NCI-H2196 treated with DMSO at 0.1 percent for 48 hours (cell line): ENCODE measurements around the gene FAM72B.
"Not testable (repeated sequence)": the region's sequence is repeated elsewhere in the genome, so short reads cannot be mapped to it uniquely, and the experiment has no call there.

ENCODE experiments used
- DNase-seq: peaks from one replicate; lab custom pipeline; 2025; ENCODE audit not compliant: unreplicated experiment; lab: John Stamatoyannopoulos, UW

FAM72B gene

DNA sequence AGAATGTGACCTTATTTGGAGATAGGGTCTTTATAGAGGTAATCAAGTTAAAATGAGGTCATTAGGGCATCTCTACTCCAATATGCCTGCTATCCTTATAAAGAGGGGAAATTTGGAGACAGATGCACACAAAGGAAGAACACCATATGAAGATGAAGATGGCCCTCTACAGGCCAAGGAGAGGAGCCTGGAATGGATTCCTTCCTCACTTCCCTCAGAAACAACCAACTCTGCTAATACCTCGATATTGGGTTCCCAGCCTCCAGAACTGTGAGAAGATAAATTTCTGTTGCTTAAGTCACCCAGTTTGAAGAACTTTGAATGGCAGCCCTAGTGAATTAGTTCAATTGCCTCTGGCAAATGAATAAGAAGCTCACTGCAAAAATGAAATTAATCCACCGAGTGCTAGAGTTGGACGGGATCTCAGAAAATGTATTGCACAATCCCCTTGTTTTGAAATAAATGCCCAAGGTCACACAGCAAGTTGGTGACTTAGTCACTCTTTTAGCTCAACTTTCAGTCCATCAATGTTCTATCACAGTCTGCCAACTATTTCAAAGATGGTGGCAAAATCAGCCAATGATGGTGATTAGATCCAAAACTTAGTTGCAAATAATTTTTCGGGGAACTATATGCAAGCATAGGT is 27.1 kb downstream of the FAM72B start:
- DNase-seq = not testable (repeated sequence)

DNA sequence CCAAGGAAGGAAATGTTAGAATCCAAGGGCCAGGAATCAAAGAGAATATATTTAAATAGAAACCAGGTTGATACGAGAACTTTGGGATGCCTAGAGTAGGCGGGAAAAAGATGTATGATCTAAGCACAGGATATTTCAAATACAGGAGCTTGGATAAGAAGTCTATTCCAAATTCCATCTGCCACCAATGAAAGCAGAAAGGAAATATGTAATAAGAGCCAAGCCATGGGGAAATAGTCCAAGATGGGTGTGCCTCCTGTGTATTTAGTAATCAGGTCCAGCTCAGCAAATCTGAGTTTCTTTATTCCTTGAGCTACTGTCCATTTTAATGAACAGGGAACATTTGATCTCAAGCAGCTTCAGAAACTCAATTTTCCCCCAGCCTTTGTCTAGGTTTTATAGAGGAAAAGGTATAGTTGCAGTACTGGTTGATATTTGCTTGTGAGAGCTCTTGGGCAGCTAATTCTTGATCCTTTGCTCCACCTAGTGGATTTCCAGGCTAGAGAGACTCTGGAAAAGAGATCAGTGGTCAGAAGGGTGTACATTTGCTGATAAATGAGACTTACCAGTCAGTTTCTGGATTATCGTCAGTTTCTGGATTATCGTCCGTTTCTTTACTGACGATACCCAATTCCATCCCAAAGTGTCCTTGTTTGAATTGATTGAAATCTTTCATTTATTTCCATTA is 28.3 kb downstream of the FAM72B start:
- DNase-seq = not testable (repeated sequence)

DNA sequence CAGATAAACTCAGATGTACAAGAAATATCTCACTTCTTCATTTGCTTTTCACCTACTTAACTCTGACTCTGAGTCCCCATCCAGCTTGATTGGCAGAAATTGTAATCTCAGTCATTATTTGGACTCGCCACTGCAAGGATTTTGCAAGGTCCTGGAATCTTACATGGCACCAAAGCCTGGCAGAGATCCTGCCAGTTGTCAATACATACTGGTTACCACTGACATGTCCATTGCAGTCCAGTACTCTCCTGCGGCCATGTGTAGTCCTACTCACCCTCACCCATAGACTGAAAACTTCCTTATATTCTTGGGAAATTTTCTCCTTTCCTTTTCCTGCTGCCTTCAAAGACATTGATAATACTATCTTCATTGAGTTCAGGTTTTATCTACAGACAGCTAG is 29.3 kb downstream of the FAM72B start:
- not testable (repeated sequence) for DNase-seq

DNA sequence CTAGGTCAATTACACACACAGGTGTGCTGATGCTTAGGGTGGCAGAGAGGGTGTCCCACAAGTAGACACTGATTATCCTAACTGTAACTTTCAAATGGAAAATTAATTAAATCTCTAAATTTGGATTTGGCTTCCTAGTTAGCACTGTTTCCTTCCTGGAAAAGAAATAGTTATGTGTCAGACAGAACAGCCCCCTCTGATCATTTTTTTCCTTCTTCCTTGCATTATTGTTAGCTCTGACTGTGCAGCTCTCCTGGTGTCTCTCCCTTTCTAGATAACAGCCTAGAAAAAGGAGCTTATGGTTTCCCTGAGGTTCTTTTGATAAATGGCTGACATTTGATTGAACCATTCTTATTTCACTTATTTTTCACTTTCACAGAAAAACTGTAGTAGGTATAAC is 31.4 kb downstream of the FAM72B start:
- not testable (repeated sequence) for DNase-seq

DNA sequence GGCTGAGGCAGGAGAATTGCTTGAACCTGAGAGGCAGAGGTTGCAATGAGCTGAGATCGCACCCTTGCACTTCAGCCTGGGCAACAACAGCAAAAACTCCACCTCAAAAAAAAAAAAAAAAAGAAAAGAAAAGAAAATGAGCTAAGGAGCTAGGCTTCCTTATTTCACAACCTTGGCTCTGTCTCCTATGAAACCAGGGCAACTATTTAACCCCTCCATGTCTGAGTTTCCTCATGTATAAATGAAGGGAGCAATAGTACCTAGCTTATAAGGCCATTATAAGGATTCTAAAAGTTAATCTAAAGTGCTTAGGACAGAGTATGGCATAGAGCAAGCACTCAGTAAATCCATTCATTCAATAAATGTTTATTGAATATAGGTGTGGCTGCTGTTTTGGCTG is 32.8 kb downstream of the FAM72B start:
- DNase-seq = not testable (repeated sequence)

DNA sequence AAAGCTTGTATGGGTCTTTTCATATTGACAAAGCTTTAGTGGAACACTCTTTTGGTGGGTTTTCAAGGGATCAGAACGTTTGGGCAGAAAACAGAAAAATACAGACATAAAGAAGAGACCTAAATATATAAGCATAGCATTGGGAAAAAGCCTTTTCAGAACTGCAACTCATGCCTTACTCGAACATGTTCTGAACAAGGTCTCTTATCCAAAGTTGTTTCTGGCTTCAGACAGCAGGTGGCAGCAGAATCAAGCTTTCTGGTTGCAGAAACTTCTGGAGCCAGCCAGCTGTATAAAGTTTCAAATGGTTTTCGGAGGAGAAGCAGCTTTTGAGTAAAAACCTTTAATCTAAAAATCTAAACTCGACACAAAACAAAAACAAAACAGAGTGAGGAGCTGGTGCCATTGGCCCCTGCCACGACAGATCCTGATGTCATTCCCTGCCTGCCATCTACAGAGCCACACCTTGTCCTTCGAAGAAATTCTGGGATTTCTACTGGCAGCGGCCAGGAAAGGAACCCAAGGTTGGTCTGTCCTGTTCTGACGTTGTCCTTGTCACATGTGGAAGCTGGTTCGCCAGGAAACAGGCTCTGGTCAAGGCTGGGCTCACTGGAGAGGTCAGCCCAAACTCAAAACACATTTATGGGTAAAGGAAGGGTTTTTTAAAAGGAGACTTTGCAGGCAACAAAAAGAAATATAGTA is 35.5 kb downstream of the FAM72B start:
- not testable (repeated sequence) for DNase-seq

DNA sequence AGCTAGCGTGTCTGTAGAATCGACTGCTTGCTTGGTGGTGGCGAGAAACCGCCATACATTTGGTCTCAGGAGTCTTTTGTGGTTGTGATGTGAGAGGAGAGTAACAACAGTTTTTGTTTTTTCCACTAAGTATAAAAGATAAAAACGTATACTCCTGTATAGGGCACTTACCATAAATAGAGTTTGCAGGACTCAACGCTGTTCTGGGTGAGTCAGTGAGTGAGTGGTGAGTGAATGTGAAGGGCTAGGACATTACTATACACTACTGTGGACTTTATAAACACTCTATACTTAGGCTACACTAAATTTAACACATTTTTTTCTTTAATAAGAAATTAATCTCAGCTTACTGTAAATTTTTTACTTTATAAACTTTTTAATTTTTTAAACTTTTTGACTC is 43.7 kb downstream of the FAM72B start:
- DNase-seq = not testable (repeated sequence)

DNA sequence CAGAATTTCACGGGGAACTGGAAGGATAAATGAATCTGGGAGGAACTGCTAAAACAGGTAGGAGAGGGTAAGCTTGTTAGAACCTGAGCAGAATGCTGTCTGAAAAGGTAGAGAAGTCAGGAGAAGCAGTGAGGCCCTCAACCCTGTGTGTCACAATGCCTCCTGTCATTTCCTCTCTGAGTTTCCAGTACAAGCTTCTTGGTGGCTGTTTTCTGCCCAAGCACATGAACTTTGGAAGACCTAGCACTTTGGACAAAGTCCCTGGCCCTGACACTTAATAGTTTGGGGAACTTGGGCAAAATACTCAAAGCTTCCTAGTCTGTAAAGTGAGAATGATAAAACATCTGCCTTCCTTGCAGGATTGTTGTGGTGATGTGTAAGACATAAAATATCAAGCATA is 52.6 kb downstream of the FAM72B start:
- not testable (repeated sequence) for DNase-seq

DNA sequence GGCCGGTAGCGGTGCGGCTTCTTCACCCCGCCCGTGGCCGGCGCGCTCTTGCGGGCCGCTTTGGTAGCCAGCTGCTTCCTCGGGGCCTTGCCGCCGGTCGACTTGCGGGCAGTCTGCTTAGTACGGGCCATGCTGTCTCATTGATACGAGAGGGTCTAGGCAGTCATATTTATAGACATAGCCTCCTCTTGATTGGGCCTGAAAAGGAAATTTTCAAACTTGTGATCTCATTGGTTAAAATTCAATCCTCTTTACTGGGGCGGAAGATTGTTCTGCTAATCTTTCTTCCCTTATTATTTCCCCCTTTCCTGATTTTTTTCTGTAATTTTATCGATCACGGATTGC is 65.7 kb downstream of the FAM72B start:
- not testable (repeated sequence) for DNase-seq
